ENCODE data around the gene YES1.
"Not testable (repeated sequence)": the region's sequence is repeated elsewhere in the genome, so short reads cannot be mapped to it uniquely, and the experiment has no call there.

YES1 gene

DNA sequence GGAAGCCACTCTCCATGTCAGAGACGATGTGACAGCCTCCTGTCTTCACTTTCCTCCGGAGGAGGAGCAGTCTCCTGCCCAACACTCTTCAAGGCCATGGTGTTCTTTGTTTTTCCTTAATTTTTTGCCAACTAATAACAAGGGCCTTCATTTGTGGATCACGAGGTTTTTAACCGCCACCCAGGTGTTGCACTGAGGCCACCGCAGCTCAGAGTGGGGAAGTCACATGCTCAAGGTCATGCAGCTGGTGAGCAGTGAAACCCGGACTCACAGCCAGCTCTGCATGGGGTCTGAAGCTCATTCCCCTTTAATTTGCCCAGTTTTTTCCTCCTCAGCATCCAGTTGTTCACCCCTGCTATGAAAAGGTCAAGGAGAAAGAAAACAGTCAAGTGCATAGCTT is 119.2 kb downstream of the YES1 start:
- no peak overlapping the region for H3K4me3 ChIP-seq (ENCODE audit: low read depth, low read length)
- no peak for DNase-seq (ENCODE audit: low read depth)
- TF ChIP-seq, protein P1, sequence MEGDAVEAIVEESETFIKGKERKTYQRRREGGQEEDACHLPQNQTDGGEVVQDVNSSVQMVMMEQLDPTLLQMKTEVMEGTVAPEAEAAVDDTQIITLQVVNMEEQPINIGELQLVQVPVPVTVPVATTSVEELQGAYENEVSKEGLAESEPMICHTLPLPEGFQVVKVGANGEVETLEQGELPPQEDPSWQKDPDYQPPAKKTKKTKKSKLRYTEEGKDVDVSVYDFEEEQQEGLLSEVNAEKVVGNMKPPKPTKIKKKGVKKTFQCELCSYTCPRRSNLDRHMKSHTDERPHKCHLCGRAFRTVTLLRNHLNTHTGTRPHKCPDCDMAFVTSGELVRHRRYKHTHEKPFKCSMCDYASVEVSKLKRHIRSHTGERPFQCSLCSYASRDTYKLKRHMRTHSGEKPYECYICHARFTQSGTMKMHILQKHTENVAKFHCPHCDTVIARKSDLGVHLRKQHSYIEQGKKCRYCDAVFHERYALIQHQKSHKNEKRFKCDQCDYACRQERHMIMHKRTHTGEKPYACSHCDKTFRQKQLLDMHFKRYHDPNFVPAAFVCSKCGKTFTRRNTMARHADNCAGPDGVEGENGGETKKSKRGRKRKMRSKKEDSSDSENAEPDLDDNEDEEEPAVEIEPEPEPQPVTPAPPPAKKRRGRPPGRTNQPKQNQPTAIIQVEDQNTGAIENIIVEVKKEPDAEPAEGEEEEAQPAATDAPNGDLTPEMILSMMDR (IDR thresholded peaks at IDR 0.05; ENCODE audit: insufficient read depth, low read depth, low read length, missing control alignments) = no peak

DNA sequence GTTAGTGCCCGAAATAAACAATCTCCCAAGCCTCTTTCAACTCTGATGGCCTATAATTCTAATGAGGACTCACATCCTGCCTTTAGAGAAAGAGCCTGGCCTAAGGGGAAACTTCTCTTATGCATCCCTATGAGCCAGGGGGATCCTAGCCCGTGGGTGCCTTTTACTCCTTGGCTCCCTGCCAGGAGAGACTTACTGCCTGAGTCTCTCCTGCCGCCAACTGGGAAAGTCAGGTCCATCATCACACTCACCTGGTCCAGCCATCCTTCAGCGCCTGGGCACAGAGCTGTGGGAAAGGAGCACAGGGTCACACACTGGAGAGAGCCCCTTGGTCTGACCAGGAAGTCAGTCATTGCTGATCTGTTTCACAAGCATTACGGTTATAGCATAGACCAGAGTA is 123.7 kb downstream of the YES1 start:
- TF ChIP-seq, protein P1 (IDR thresholded peaks at IDR 0.05; ENCODE audit: insufficient read depth, low read depth, low read length, missing control alignments) = no peak
- no peak for DNase-seq (ENCODE audit: low read depth)
- no peak overlapping the region for H3K4me3 ChIP-seq (ENCODE audit: low read depth, low read length)

- H3K4me3 ChIP-seq (ENCODE audit: low read depth, low read length) = no peak overlapping the region
- no peak for DNase-seq (ENCODE audit: low read depth)
- TF ChIP-seq, protein P1 (IDR thresholded peaks at IDR 0.05; ENCODE audit: insufficient read depth, low read depth, low read length, missing control alignments) = no peak
Observed at GRCh38 chr18:686339-687111, 125.5 kb downstream of the YES1 start.

- H3K4me3 ChIP-seq (ENCODE audit: low read depth, low read length) = no peak overlapping the region
- TF ChIP-seq, protein P1 (IDR thresholded peaks at IDR 0.05; ENCODE audit: insufficient read depth, low read depth, low read length, missing control alignments) = no peak
- DNase-seq (ENCODE audit: low read depth) = no peak
Observed at GRCh38 chr18:685438-685837, 126.6 kb downstream of the YES1 start.

DNA sequence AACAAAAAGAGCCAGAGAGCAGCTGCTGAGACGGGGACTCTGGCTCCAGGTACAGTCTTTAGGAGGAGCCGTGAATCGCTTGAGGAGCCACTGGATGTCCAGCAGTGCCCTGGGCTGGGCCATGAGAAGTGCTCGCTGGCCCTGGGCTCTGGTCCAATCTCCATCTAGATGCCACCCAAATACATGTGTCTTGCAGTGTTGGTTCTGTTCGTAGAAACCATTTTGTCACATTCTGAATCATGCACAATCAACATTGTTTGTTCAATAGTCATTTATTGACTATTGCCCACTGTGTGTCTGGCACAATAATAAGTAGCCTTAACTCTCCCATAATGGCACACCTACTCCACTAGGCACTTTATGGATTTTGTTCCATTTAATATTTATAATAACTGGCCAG is 128.5 kb downstream of the YES1 start:
- DNase-seq (ENCODE audit: low read depth) = no peak
- no peak overlapping the region for H3K4me3 ChIP-seq (ENCODE audit: low read depth, low read length)
- TF ChIP-seq, protein P1 (IDR thresholded peaks at IDR 0.05; ENCODE audit: insufficient read depth, low read depth, low read length, missing control alignments) = no peak

DNA sequence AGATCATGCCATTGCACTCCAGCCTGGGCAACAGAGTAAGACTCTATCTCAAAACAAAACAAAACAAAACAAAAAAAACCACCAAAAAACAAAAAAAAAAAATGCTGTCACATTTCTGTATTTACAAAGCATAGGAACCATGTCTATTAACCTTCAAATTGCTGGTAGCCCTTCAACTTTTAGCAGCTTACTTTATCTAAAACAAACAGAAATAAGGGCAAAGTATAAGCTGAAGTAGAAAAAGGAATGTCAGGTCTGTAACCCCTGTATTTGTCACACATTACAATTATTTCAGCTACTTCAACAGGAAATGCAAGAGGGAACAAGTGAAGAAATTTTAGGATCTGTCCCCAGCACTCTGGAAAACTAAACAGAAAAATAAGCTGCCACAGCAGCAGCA is 129.2 kb downstream of the YES1 start:
- TF ChIP-seq, protein P1 (IDR thresholded peaks at IDR 0.05; ENCODE audit: insufficient read depth, low read depth, low read length, missing control alignments) = no peak
- no peak overlapping the region for H3K4me3 ChIP-seq (ENCODE audit: low read depth, low read length)

DNA sequence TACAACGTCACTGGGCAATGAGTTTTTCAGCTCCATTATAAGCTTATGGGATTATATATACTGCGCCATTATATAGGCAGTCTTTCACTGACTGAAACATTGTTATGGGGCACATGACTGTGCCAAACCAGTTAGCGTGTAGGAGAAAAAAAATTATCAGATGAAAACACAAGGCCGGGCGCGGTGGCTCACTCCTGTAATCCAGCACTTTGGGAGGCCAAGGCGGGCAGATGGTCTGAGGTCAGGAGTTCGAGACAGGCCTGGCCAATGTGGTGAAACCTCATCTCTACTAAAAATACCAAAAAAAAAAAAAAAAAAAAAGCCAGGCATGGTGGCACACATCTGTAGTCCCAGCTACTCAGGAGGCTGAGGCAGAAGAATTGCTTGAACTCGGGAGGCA is 129.6 kb downstream of the YES1 start:
- H3K4me3 ChIP-seq (ENCODE audit: low read depth, low read length); DNase-seq (ENCODE audit: low read depth): not testable (repeated sequence)

More for the DNA sequence above, 129.2 kb downstream of the YES1 start:
- DNase-seq (ENCODE audit: low read depth) = no peak
